ENCODE measurements around the gene SHQ1.
"Not testable (repeated sequence)": the region's sequence is repeated elsewhere in the genome, so short reads cannot be mapped to it uniquely, and the experiment has no call there.

SHQ1 gene

GRCh38 chr3:72719137-72719536 is 129.1 kb downstream of the SHQ1 start:
- no peak for DNase-seq (ENCODE audit: low read depth)

DNA sequence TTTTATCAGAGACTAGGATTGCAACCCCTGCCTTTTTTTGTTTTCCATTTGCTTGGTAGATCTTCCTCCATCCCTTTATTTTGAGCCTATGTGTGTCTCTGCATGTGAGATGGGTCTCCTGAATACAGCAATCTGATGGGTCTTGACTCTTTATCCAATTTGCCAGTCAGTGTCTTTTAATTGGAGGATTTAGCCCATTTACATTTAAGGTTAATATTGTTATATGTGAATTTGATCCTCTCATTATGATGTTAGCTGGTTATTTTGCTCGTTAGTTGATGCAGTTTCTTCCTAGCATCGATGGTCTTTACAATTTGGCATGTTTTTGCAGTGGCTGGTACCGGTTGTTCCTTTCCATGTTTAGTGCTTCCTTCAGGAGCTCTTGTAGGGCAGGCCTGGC is 134.1 kb downstream of the SHQ1 start:
- DNase-seq (ENCODE audit: low read depth), result not testable (repeated sequence)

- DNase-seq (ENCODE audit: low read depth), result not testable (repeated sequence)
These were observed 137.8 kb downstream of the SHQ1 start for GRCh38 chr3:72710471-72710870.

- DNase-seq (ENCODE audit: low read depth), result no peak
These were observed 139.8 kb downstream of the SHQ1 start for GRCh38 chr3:72708441-72708840.

DNA sequence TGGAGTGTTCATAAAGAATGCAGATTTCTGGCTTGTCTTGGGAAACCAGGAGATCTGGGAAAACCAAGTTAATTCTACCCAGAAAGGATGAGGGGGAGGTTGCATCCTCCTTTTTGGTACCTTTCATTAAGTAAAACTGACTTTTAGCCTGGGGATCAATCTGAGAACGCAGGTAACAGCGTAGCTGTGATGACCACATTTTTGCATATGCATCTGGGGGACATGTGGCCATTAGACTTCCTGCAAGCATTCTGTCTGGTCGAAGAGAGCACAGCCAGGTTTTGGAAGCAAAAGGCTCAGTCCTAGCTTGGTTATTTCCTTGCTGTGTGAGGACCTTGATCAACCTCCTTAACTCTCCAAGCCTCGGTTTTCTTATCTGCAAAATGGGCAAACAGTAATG is 145.2 kb downstream of the SHQ1 start:
- no peak for DNase-seq (ENCODE audit: low read depth)

DNA sequence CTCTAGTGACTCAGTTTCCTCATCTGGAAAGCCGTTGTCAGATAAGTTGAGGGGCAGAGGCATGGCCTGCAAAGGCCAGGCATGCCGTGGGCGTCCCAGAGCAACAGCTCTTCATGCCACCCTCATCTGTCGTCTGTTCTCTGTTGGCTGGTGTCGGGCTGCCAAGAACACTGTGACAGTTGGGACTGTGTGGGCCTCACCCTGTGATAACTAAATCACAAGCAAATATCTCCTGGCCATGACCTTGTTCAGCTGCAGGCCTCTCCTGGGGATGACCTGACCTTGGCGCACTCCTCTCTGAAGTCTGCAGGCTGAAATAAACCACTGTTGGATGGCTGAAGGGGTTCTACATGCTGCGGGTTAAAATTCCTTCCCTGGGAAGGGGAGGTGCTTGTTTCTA is 145.9 kb downstream of the SHQ1 start:
- no peak for DNase-seq (ENCODE audit: low read depth)

GRCh38 chr3:72700106-72700505 is 148.1 kb downstream of the SHQ1 start:
- no peak for DNase-seq (ENCODE audit: low read depth)

- DNase-seq (ENCODE audit: low read depth), result no peak
These were observed 148.6 kb downstream of the SHQ1 start for GRCh38 chr3:72699631-72700030.

Measured in stimulated activated CD4-positive, alpha-beta T cell treated with anti-CD3 and anti-CD28 coated beads, Interleukin-2, amount 100 ng/mL, for 4 hours (primary cell).